Measurements from ENCODE around the gene DYRK2.

The DYRK2 gene

DNA sequence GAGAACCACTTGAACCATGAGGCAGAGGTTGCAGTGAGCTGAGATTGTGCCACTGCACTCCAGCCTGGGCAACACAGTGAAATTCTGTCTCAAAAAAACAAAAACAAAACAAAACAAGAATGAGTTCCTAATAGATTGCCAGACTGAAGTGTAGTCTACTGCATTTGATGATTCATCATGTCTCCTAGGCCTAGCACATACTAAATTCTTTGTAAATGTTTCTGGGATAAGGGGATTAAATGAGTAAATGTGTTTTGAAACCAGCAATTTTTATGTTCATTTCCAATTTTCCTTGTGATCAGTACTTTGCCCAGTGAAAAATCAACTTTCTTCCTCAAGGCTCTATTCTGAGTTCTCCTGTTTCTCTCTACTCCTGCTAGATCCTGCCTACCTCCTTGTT lies 2.9 kb upstream of the DYRK2 start:
- no peak for DNase-seq (ENCODE audit: low read depth in 2 of 3, low spot score in 2 of 3)

DNA sequence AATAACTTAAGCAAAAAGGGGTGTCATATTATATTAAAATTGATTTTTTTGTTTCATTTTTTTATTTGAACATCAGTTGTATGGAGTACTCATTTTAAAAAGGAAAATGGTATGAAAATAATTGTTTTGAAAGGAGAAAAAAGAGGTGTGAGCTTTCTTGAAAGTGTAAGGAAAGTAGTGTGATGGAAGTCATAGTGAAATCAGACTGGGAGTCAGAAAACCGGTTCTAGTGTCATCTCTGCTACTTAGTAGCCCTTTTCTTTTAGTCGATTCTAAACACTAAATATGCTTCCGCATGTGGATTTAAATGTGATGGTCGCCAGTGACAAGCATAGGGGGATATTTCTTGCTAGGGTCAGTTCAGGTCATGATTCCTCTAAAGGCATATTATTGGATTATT lies 1.8 kb upstream of the DYRK2 start:
- DNase-seq (ENCODE audit: low read depth in 2 of 3, low spot score in 2 of 3) = no peak

DNA sequence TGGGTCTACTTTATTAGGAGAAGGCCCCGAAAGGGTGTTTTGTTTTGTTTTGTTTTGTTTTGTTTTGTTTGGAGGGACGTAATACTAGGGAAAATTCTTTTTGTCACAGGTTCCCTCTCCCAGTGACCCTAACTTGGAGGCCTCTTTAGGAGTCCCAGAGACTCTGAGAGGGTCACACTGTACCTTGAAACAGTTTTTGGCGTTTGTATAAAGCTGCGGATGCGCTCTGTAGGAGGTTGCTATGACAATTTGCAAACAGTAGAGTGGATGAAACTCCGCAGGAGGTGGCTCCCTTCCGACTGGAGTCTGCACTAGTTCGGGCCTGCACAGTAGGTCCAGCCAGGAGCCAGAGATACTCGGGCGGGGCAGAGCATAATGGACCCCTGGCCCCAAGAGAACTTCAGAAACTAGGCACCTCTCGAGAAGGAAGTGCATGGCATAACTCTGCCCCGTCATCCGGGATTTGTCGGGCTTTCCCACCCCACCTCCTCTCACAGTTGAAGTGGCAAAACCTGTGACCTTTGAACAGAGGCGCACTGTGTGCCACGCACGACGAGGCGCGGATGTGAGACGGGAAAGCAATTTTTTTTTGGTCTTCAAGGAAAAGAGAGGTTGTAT lies 1.3 kb upstream of the DYRK2 start:
- no peak for DNase-seq (ENCODE audit: low read depth in 2 of 3, low spot score in 2 of 3)

DNA sequence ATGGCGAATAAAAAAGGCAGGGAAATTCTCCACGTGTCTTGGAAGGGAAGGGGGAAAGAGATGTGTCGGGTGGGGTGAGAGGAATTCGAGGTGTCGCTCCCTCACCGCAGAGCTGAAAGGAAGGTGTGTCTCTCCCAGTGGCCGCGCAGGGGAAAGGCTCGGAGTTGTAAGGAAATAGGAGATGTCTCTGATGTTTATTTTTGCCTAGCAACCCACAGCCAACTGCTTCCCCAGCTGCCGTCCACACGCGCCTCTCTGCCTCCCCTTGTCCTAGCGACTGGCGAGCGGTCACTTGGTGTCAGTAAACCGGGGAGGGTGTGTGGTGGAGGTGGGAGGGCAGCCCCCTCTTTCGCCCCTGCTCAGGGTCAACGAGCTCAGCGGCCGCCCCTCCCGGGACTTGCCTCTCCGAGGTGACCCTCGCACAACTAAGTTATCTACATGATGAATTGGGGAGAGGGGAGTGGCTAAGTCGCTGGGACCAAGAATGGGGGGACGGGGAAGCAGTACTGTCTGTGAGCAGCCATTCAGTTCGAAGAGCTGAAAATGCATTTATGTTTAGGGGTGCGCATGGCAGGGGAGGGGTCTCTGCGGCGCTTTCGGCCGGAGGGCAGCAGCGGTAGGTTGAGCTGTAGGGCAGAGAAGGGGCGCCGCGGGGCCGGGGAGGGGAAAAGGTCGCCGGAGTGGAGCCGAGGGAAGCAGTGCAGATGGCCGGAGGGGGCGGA lies 585 bp upstream of the DYRK2 start:
- peak in 1 of 3 experiments; percentile 14 for DNase-seq (ENCODE audit: low read depth in 2 of 3, low spot score in 2 of 3)

DNA sequence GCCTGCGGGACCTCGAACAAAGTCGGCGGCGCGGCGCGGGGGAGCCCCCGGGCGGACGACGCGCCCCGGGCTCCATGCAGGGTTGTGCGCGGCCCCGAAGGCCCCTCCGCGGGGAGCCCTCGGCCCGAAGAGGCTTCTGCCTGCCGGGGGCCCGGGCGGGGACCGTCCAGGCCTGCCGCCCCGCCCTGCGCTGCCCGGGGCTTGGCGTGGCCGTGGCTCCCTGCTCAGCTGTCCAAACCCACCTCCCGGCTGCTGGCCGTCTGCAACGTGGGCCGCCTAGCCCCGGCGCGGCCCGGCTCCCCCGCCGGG lies 670 bp downstream of the DYRK2 start:
- DNase-seq (ENCODE audit: low read depth in 2 of 3, low spot score in 2 of 3) = peak in 1 of 3 experiments; percentile 23

DNA sequence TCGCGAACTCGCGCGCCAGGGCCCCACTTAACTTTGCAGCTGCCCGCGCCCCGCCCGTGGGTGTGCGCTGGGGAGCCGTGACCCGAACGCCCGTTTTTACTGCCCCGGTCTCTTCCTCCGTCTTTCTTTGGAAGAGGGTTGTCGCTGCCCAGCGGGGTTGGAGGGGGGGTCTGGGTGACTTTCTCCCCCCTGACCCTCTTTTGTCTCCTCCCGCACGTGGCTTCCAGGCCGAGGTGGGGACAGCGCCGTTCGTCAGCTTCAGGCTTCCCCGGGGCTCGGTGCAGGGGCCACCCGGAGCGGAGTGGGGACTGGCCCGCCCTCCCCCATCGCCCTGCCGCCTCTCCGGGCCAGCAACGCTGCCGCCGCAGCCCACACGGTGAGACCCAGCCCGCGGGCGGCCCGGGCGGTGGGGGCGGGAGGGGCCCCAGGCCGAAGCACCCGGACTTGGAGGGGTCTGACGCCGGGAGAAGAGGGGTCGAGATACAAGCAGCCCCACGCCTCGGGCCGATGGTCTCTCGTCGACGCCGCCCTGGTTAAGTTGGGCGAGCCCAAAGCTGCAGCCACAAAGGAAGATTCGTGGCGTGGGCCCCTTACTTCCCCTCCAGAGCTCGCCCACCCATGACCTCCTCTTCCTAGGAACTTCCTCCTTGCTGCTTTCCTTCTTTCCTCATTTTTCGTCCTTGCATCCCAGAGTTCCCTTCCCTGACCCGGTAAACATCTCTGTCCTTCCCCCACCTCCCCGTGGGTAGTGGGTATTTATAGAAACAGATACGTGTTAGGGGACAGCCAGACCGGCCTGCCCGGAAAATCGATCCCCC lies 1.2 kb downstream of the DYRK2 start:
- peak in 2 of 3 experiments; percentile 17 to 35 for DNase-seq (ENCODE audit: low read depth in 2 of 3, low spot score in 2 of 3)

DNA sequence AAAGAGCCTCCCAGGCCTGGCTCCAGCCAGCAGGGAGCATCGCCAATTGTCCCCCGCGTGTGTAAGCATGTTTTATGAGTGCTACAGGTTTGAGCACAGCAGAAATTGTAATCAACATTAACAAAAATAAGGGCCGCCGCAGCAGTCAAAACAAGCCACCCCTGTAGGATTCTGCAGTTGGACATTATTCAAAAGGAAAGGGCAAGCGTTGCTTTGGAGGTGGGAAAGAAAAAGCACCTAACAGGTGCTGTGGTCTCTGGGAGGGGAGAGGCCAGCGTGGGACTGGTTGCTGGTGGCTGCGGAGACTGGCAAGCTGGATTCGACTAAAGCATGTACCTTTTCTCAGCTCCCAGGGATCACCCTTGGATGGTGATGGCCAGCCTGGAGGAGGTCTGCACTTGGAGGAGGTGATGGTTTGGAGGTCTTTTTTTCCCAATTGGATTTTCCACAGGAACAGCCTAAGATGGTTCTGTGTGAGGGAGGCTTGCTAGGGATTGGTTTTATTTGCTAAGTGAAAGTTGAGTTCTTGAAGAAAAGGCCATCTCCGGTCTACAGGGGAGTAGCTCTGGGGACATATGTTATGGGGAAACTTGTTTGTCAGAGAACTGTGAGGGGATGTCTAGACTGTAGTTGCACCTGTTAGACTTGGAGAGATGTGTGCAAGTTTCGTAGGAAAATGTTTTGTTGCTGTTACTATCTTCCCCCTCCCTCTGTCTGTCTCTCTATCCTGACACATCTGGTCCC lies 2.0 kb downstream of the DYRK2 start:
- DNase-seq (ENCODE audit: low read depth in 2 of 3, low spot score in 2 of 3) = no peak

DNA sequence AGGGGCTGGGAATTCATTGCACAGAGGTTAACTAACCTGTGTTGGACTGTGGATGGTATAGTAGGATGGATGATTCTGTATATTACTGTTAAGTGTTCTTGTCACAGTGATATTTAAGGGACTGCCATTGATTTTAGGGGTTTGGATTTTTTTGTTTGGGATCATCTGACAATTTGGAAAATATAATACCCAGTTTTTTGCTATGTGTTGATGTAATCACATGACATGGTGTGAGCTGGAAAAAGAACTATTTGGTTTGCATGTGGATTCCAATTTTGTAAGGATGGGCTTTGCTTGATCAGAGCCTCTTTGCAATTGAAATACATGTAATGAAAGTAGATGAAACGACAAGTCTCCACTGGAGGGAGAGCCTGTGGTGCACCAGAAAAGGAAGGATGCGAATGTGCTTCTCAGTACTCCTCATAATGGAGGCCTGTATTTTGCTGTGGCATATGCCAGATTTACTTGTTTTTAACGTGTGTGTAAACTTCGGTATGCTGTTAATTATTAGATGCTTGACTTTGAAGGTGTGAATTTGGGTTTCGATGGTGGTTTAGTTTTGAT lies 2.7 kb downstream of the DYRK2 start:
- DNase-seq (ENCODE audit: low read depth in 2 of 3, low spot score in 2 of 3) = no peak

DNA sequence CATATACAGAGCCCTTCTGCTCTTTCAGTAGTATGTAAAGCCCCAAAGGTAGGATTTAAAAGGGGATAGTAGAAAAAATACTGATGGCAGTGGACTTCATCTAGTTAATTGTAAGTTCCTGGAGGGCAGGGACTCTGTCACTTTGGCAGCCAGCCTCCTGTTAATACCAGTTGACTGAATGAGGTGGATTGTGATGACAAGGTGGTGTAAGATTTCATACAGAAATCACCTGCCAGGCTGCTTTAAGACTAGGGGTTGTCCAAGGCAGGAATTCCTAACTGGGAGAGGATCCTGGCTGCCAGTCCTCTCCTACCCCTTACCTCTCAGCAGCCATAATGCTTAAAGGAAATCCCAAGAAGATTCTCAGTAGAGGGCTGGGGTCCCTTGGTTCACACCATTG lies 7.3 kb downstream of the DYRK2 start:
- no peak for DNase-seq (ENCODE audit: low read depth in 2 of 3, low spot score in 2 of 3)

DNA sequence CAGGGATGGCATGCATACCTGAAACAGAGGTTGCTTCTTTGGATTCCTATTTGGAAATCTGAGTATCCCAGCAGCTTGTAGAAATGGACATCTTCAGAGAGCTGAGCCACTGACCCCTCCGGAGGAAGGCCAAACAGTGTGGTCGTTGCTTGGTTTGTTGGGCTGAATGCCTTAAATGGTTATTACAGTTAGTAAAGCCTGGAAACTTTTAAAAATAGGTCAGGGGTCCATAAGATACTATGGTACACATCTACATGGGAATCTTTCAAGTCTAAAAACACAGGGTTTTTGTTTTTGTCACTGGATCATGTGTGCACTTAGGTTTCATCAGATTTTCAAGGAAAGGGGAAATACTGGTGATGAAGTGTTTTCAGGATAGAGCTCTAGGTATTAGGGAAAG lies 7.7 kb downstream of the DYRK2 start:
- DNase-seq (ENCODE audit: low read depth in 2 of 3, low spot score in 2 of 3) = no peak

DNA sequence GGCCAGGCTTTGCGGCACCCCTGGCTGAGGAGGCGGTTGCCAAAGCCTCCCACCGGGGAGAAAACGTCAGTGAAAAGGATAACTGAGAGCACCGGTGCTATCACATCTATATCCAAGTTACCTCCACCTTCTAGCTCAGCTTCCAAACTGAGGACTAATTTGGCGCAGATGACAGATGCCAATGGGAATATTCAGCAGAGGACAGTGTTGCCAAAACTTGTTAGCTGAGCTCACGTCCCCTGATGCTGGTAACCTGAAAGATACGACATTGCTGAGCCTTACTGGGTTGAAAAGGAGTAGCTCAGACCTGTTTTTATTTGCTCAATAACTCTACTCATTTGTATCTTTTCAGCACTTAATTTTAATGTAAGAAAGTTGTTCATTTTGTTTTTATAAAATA lies 9.9 kb downstream of the DYRK2 start:
- DNase-seq (ENCODE audit: low read depth in 2 of 3, low spot score in 2 of 3) = no peak

DNA sequence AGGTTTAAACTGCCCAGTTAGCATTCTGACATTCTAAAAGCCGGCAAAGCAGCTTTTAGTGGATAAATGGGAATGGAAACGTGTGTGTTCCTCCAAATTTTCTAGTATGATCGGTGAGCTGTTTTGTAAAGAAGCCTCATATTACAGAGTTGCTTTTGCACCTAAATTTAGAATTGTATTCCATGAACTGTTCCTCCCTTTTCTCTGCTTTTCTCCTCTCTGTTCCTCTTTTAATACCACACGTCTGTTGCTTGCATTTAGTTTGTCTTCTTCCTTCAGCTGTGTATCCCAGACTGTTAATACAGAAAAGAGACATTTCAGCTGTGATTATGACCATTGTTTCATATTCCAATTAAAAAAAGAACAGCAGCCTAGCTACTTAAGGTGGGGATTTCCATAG lies 10.7 kb downstream of the DYRK2 start:
- DNase-seq (ENCODE audit: low read depth in 2 of 3, low spot score in 2 of 3) = no peak

DNA sequence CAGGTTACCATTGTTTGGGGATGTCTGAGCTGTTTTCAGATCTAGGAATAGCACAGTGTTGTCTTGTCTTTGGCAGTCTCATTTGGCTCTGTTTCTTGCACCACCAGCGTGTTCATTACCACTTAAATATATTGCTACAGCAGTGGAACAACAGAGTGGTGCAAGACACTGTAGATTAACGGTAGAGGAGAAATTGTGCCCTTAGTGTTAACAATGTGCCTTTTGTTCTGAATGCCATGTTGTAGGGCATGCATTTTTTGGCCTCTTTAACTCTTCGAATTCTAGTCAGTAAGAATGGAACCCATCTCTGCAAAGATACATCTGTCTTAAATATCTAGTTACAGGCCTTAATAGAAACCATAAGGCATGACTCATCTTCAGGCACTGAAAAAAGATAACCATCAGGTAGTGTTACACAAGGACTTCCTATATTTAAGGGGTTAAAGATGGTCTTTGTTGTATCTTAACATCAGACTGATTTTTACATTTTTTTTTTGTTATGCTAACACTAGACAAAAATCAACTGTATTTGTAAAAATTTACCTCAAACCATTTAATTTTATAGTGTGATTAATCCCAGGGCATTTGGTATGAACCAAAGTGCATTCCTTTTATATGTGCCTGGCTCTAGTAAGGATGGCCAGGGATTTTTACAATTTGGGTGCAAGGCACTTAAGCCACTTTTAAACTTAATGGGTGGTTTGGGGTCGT lies 12.9 kb downstream of the DYRK2 start:
- DNase-seq (ENCODE audit: low read depth in 2 of 3, low spot score in 2 of 3) = no peak

DNA sequence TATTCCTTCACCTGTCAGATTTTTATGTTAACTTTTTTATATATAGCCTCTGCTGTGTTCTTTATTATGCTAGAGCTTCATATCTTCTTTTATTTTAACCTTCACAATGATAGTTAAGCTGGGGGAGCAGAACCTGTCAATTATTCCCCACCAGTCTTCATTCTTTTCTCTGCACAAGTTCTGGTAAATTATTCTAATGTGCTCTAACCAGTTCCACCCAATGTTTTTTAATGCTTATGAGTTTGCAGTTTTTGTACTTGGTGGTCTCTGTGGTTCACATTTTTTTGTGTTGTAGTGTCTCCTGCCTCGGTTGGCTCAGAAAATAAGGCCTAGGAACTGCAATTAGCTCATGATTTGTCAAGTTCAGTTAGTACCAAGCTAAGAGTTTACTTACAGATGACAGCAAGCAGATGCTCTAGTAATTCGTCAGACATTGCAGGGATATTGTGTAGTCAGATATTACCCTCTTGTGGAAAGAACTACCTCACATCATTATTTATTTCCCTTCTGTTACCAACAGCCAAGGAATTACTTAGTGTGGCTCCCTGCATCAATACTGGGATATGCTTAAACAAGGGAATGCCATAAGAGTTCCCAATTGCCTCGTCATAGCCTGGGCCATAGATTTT lies 14.5 kb downstream of the DYRK2 start:
- DNase-seq (ENCODE audit: low read depth in 2 of 3, low spot score in 2 of 3) = no peak

DNA sequence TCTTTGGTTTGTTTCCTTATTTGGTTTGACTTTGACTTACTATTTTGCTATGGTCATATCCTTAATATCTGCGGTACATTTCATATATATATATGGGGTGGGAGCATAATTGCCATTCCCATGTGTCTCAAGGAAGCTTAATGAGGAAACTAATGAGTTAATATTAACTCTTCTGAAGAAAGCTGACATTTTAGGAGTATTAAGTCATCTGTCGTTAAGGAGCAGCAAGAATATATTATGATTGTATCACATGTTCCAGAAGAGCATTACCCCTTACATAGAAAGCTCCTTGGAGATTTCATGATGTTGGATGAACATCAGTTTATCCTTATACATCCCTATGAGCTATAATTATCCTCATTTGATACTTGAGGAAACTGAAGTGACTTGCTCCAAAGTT lies 15.6 kb downstream of the DYRK2 start:
- no peak for DNase-seq (ENCODE audit: low read depth in 2 of 3, low spot score in 2 of 3)

DNA sequence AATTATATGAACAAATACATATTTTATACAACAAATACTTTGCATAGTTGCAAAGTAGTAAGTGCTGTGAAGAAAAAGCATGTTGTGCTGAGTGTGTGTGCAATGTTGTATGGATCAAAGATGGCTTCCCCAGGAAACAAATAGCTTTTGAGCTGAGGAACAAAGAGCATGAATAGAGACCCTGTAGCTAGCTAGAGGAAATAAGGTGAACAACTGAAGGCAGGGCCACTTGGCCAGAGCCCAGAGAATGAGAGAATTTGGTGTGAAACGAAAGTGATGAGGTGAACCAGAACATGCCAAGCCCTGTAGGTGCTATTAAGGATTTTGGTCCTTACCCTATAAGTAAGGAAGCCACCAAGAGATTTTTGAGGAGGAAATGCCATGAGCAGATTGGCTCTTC lies 17.1 kb downstream of the DYRK2 start:
- no peak for DNase-seq (ENCODE audit: low read depth in 2 of 3, low spot score in 2 of 3)

DNA sequence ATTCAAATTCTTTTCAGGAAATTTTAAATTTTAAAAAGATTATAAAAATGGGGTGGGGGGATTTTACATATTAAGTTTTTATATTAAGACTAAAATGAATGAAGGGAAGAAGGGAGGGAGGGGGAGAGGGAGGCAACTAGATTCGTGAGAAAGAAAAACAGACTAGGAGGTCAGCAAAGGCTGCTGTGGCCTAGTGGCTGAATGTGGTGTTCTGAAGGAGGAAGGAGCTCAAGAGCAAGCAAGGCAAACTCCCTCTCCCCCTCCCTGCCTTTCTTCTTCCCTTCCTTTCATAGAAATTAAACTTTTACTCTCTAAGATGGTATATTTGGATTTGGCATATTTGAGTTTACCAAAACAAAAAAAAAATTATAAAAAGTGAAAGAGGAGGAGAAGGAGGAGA lies 18.1 kb downstream of the DYRK2 start:
- no peak for DNase-seq (ENCODE audit: low read depth in 2 of 3, low spot score in 2 of 3)

DNA sequence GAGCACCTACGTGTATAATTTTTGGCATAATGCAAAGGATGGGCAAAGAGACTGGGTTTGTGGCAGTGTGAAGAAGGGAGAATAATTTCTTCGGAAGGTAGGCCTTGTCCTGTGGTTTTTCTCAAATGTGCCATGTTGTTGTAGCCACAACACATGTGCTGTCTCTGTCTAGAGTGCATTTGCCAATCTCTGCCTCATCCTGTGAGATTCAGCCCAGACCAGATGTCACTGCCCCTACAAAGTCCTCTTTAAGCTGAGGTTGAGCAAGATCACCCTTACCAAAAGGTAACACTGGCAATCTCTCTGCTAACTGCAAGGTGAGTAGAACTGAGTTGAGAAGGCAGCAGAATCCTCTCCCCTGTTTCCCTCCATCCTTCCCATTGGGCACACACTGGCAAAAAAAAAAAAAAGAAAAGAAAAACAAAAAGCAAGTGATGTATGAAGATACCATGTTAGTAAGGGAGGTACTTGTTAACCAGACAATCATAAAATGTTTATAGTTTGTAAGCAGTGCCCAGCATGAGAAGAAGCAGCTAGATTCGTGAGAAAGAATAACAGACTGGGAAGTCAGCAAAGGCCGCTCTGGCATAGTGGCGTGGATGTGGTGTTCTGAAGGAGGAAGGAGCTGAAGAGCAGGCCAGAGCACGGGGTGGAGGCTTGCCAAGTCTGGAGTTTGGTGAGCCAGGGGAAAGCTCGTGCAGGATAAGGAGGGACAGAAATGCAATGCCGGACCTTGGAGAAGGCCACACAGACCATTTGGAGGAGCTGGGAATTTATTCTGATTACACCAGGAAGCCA lies 18.9 kb downstream of the DYRK2 start:
- DNase-seq (ENCODE audit: low read depth in 2 of 3, low spot score in 2 of 3) = no peak

DNA sequence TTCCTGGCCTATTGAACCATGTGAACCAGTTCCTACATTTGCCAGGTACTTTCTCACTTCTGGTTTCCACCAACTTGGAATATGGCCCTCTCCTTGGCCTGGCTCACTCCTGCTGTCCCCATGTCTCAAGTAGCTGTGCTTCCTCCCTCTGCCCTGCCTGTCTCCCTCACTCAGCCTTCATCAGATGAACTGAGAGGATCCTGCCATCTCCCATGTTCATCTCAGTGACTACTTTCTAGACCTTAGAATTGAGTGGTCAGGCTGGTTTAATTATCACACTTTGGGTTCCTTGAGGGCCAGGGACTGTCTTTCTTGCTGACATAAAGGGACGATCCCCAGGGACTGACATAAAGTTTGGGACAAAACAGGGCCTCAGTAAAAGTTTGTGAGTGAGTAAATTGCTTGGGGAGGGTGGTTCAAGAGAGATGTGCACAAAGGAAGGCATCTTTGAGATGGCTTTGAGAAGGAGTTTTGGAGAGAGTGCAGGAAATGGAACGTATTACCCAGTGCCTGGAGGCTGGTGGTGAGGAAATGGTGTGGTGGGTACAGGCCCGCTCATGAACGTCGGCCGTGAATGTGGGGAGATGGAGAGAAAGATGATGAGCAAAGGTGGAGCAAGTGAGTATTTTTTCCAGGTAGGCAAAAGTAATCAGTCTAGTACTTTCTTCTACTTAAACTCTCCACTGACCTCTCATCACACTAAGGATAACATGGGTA lies 20.8 kb downstream of the DYRK2 start:
- no peak for DNase-seq (ENCODE audit: low read depth in 2 of 3, low spot score in 2 of 3)
